Colonic mucosa (tissue), 4 donors: ENCODE results near the gene KRTAP10-10. TPM values are rescaled to one million over a fixed set of nuclear protein-coding genes. Genes with fewer than 3 reads are reported as not detected.

ENCODE experiments used
- DNase-seq: peaks from one replicate; pipeline ENCODE4 v3.0.0-alpha.2; 2020
- H3K27ac ChIP-seq: fragments of 200-600 bp; one replicate; pipeline ENCODE4 v1.8.0; 2021
- H3K27me3 ChIP-seq: fragments of 200-600 bp; one replicate; pipeline ENCODE4 v1.8.0; 2021
- H3K36me3 ChIP-seq: fragments of 200-600 bp; one replicate; pipeline ENCODE4 v1.8.0; 2021
- H3K4me1 ChIP-seq: fragments of 200-600 bp; one replicate; pipeline ENCODE4 v1.8.0; 2021; ENCODE audit warnings: mild to moderate bottlenecking
- H3K4me3 ChIP-seq: fragments of 200-600 bp; one replicate; pipeline ENCODE4 v1.8.0; 2021
- H3K9ac ChIP-seq, 2 donors: one replicate each; pipeline ENCODE4 v1.7.0; 2013; ENCODE audit warnings: control low read depth in 2 of 2, low read depth in 2 of 2, low read length in 2 of 2
- H3K9me3 ChIP-seq: fragments of 200-600 bp; one replicate; pipeline ENCODE4 v1.8.0; 2021
- intact Hi-C: fragments of 100-400 bp; cut with DNase I; formaldehyde crosslinking; loops from one replicate; pipeline ENCODE4 v1.14.1; 2022
- total RNA-seq, 2 donors: library from RNA; stranded (reverse); fragmentation: NEBNext Ultra II Directional in 1 of 2; extraction: Animal tissue kit (Norgen Biotek cat#: 25700) in 1 of 2; gene quantifications; one replicate each; pipeline ENCODE4 v1.2.1, GENCODE V29; 2021
- TF ChIP-seq, protein P1 (sequence below): fragments of 200-600 bp; IDR thresholded peaks from one replicate; pipeline ENCODE4 v1.8.0; 2022; ENCODE audit warnings: antibody characterized with exemption, mild to moderate bottlenecking
- donor health status: healthy.
- donor health status: DM: no; HTN: no; CAD: no.
- donor health status: DM: no; HTN: no; CAD: no.

Gene KRTAP10-10
- total RNA-seq, 2 donors from 2014 or later: not detected

- H3K36me3 ChIP-seq: no peaks in the 10 kb centered on the region
- H3K9me3 ChIP-seq: no peaks in the 10 kb centered on the region
- H3K9ac ChIP-seq: no peak overlapping the region
- no peaks in the 10 kb centered on the region for H3K27me3 ChIP-seq
- DNase-seq: no peak
- no peaks in the 10 kb centered on the region for H3K4me1 ChIP-seq
- H3K27ac ChIP-seq: no peak overlapping the region
- intact Hi-C loops: no loop called here
- H3K4me3 ChIP-seq: no peak overlapping the region
- TF ChIP-seq, protein P1, sequence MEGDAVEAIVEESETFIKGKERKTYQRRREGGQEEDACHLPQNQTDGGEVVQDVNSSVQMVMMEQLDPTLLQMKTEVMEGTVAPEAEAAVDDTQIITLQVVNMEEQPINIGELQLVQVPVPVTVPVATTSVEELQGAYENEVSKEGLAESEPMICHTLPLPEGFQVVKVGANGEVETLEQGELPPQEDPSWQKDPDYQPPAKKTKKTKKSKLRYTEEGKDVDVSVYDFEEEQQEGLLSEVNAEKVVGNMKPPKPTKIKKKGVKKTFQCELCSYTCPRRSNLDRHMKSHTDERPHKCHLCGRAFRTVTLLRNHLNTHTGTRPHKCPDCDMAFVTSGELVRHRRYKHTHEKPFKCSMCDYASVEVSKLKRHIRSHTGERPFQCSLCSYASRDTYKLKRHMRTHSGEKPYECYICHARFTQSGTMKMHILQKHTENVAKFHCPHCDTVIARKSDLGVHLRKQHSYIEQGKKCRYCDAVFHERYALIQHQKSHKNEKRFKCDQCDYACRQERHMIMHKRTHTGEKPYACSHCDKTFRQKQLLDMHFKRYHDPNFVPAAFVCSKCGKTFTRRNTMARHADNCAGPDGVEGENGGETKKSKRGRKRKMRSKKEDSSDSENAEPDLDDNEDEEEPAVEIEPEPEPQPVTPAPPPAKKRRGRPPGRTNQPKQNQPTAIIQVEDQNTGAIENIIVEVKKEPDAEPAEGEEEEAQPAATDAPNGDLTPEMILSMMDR: no peak
Measured at GRCh38 chr21:44653656-44654575, 16.8 kb downstream of the KRTAP10-10 start.

DNA sequence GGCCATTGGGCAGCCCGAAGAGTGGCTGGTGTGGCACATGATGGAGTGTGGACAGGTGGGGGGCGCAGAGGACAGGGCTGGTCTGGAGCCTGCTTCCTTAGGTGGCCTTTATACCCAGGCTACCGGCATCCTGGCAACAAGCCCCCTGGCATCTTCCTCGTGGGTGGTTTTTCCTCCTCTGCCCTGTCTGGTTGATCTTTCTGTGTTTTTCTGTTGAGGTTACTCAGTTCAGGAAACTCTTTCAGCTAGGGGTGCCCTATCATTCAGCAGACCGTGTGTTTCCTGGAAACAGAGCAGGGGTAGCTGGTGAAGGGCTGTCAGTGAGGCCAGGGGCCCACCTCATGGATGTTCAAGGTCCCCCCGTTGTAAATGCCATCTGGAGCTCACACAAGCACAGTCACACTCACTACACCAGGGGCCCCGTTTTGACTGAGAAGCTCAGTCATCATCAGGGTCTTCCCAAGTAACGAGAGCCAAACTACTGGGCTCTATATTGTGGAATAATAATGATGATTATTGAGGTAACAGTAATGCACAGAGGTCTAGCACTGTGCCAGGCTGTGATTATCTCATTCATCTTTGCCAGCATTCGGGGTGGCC is 17.5 kb downstream of the KRTAP10-10 start, which contains the start of gene KRTAP12-4:
KRTAP12-4 (minus strand) TSS at position 84 of the 600 bp plus-strand sequence; CDS start at position 39, 45 bp downstream.
- no peaks in the 10 kb centered on the region for H3K36me3 ChIP-seq
- intact Hi-C loops: no loop called here
- H3K9ac ChIP-seq: no peak within 1 kb of the TSS
- TF ChIP-seq, protein P1: no peak
- no peak within 1 kb of the TSS for H3K4me3 ChIP-seq
- no peaks in the 10 kb centered on the region for H3K27me3 ChIP-seq
- no peaks in the 10 kb centered on the region for H3K9me3 ChIP-seq
- no peak within 1 kb of the TSS for H3K27ac ChIP-seq
- no peak for DNase-seq
- no peaks in the 10 kb centered on the region for H3K4me1 ChIP-seq

- TF ChIP-seq, protein P1: no peak
- intact Hi-C loops: no loop called here
- no peak overlapping the region for H3K27ac ChIP-seq
Measured at GRCh38 chr21:44656868-44657267, 19.7 kb downstream of the KRTAP10-10 start.

DNA sequence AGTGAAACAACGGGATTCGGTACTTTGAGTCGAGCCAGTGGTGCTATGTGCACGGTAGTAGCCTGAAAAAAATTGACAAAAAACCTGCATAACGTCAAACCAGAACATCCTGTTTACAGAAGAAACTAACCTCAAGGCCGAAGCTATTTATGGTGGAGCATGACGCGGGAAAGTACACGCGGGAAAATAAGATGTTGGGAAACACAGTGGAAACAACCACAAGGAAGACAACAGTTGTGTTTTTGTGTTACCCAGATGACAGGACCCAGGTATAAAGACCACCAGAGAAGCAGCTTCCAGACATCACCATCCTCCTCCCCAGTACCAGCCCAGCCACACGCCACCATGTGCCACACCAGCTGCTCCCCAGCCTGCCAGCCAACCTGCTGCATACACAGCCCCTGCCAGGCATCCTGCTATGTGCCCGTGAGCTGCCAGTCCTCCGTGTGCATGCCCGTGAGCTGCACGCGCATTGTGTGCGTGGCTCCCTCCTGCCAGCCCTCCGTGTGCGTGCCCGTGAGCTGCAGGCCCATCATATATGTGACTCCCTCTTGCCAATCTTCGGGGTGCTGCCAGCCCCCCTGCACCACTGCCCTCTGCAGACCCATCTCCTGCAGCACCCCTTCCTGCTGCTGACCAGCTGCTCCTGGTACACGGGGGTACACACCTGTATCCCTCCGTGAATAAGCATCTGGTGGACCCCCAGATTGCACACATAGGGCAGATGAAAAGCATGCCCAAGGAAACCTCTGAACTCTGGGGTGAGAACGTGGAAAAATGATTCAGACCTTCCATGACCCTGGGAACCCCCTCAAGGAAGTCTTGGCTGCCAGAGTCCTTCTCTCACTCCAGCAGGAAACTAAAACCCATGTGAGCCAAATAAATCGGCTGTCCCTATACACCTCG is 20.7 kb downstream of the KRTAP10-10 start, which contains the start of gene KRTAP12-3:
KRTAP12-3 (plus strand) TSS at position 298 of the 906 bp plus-strand sequence; CDS start at position 346, 48 bp downstream.
- H3K27me3 ChIP-seq: no peaks in the 10 kb centered on the region
- no peaks in the 10 kb centered on the region for H3K9me3 ChIP-seq
- TF ChIP-seq, protein P1: no peak
- intact Hi-C loops: no loop called here
- H3K36me3 ChIP-seq: no peaks in the 10 kb centered on the region
- no peak within 1 kb of the TSS for H3K27ac ChIP-seq
- H3K9ac ChIP-seq: no peak within 1 kb of the TSS
- no peak for DNase-seq
- no peak within 1 kb of the TSS for H3K4me3 ChIP-seq
- H3K4me1 ChIP-seq: no peaks in the 10 kb centered on the region

More at GRCh38 chr21:44656868-44657267, 19.7 kb downstream of the KRTAP10-10 start:
- H3K4me1 ChIP-seq: no peaks in the 10 kb centered on the region
- no peaks in the 10 kb centered on the region for H3K9me3 ChIP-seq
- H3K4me3 ChIP-seq: no peak overlapping the region
- H3K36me3 ChIP-seq: no peaks in the 10 kb centered on the region
- no peak overlapping the region for H3K9ac ChIP-seq
- no peak for DNase-seq
- no peaks in the 10 kb centered on the region for H3K27me3 ChIP-seq

GRCh38 chr21:44658541-44658910 is 21.4 kb downstream of the KRTAP10-10 start:
- no peak overlapping the region for H3K9ac ChIP-seq
- no peak overlapping the region for H3K4me3 ChIP-seq
- H3K36me3 ChIP-seq: no peaks in the 10 kb centered on the region
- no peak for DNase-seq
- no peaks in the 10 kb centered on the region for H3K4me1 ChIP-seq
- H3K27ac ChIP-seq: no peak overlapping the region
- no peaks in the 10 kb centered on the region for H3K9me3 ChIP-seq
- no peaks in the 10 kb centered on the region for H3K27me3 ChIP-seq
- intact Hi-C loops: no loop called here
- TF ChIP-seq, protein P1: no peak
